T-helper 1 cell treated with Interleukin-12 subunit alpha and Interleukin-12 subunit beta and Interleukin-4 antibody, amounts not matched to agents 30 ng/mL and 1 ng/mL, for 36 hours (primary cell): ENCODE results near the gene VAMP2. TPM values are rescaled to one million over a fixed set of nuclear protein-coding genes. Genes with fewer than 3 reads are reported as not detected.

ENCODE experiments used
- intact Hi-C: fragments of 100-400 bp; cut with micrococcal nuclease; formaldehyde crosslinking; loops from one replicate; pipeline ENCODE4 v1.15.1; 2024
- total RNA-seq: library from RNA; stranded (reverse); gene quantifications from 2 replicates; pipeline ENCODE4 v1.2.3, GENCODE V29; 2022

The VAMP2 gene, protein sequence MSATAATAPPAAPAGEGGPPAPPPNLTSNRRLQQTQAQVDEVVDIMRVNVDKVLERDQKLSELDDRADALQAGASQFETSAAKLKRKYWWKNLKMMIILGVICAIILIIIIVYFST
- total RNA-seq, result 80.1 and 84.3 TPM in 2 replicates

DNA sequence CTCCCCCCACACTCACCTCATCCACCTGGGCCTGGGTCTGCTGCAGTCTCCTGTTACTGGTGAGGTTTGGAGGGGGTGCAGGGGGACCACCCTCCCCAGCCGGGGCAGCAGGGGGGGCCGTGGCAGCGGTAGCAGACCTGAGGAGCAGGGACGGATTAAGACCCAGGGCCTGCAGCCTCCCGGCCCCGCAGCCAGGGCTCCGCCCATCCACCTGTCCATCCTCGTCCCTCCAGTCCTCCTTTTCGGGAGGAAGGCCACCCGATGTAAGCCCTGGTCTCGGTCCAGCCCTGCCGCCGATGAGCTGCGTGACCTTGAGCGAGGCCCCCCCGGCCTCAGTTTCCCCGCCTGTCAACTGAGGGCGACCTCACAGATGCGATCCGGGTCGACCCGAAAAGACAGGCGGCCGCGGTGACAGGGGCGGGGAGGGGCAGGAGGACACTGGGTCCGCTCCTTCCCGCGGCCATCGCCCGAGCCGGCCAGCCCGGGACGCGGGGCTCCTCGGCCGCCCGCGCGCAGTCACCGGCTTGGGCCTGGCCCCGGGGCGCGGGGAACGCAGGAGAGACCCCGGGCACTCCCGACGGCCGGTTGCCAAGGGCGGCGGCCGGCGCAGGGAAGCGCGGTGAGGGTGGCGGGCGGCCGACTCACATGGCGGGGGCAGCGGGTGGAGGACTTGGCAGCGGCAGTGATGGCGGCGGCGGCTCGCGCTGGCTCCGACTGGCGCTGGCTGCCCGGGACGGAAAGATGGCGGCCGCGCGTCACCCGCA, at the start of gene VAMP2:
VAMP2 (minus strand) TSS at position 716 of the 764 bp plus-strand sequence; CDS start at position 647, 69 bp downstream.
- intact Hi-C loops, result no loop called here

- intact Hi-C loops, result loop anchor here (1.0 kb wide), 5 partner anchors 10 to 38 kb away; partner anchors contain the start of genes BORCS6 and PFAS
These were observed 48.2 kb upstream of the VAMP2 start for GRCh38 chr17:8210761-8211458.

DNA sequence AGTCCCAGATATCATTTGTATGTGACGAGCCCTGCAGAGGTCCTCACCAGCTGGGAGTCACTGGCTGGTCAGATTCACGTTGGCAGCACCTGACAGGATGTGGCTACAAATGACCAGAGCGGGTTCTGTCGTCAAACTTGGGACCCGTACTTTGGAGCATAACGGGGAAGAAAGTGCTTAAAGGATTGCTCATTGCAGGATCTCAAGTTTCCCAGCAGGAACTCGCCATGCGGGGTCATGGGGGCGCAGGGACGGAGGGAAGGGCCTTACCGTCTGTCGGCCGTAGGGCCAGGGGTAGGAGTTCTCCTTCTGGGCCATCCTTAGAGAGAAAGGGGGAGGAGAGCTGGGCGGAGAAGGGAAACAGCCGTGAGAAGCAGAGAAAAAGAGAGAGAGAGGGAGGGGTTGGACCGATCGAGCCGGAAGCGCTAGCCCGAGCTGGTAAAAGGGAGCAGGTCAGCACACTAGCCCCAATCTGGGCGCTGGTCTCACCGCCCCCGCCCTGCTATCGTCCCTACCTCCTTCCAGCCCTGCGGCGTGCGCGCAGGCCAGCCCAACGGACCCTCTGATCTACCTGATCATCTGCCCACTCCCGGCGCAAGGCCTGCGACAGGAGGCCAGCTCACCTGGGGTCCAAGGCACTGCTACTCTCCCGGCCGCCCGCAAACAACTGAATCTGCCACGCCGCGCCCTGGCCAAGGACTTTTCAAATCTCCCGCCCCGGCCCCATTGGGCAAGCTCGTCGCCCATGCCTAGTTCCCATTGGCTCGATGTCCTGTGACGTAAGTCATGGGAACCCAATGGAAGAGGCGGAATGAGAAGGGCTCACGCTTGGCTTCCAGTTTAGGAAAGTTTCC, 47.4 kb upstream of the VAMP2 start, which contains the start of gene AURKB:
AURKB (minus strand) TSS at position 669 of the 854 bp plus-strand sequence; CDS start at position 318, 351 bp downstream.
- intact Hi-C loops, result loop anchor here (1.0 kb wide), 5 partner anchors 10 to 39 kb away; partner anchors contain the start of genes BORCS6 and PFAS

- intact Hi-C loops, result no loop called here
These were observed 43.8 kb upstream of the VAMP2 start for GRCh38 chr17:8206536-8206935.

GRCh38 chr17:8204761-8205555, 42.2 kb upstream of the VAMP2 start:
- intact Hi-C loops, result no loop called here

DNA sequence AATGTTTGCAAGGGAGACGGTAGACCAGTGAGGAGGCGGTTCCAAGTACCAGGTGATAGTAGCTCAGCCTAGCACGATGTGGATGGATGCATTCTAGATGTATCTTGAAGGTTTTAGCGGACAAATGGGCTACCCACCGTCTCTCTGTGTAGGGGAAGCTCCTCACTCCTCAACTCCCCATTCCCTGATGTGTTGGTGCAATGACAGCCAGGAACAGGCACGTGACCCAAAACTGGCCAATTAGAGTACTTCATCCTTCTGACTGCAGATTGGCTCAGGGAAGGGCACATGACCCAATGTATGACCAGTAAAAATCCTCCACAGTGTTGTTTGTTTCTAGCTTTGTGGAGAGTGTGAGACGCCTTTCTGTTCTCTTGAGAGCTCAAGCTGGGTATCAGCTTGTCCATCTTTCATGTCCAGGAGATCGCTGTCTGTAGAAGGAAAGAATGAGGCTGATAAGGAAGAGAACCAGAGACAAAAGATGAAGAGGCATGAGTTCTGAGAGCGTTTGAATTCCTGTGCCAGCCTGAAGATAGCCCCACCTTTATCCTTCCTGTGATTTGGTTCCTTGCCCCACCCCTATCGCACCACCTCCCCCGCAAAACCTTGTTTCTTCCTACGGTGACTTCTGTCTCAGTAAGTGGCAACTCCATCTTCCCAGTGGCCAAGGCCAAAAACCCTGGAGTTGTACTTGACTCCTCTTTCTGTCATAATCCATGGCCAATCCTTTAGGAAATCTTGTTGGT, 29.5 kb upstream of the VAMP2 start:
- intact Hi-C loops, result loop anchor here (1.0 to 5.0 kb wide), 2 partner anchors 8 to 260 kb away; partner anchors contain the start of genes CNTROB and TRAPPC1

DNA sequence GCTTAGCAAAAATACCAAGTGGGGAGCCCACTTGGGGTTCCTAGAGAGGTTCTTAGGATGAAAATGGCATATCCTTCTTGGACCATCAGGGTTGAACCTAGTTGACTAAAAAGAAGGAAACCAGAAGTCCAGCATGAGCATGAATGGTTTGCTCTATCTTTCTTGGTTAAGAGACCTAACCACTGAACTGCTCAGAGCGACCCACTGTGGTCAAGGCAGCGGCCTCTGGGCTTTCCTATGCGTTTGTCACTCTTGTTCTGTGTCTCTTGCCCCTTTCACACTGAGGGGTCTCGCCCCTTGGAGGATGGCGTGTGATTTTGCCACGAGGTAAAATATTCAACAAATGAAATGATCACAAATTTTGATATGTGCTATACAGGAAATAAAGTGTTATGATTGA, 27.8 kb upstream of the VAMP2 start:
- intact Hi-C loops, result loop anchor here (1.0 to 5.0 kb wide), 4 partner anchors 20 to 258 kb away; partner anchors contain the start of genes AURKB, CNTROB, RANGRF and TRAPPC1

DNA sequence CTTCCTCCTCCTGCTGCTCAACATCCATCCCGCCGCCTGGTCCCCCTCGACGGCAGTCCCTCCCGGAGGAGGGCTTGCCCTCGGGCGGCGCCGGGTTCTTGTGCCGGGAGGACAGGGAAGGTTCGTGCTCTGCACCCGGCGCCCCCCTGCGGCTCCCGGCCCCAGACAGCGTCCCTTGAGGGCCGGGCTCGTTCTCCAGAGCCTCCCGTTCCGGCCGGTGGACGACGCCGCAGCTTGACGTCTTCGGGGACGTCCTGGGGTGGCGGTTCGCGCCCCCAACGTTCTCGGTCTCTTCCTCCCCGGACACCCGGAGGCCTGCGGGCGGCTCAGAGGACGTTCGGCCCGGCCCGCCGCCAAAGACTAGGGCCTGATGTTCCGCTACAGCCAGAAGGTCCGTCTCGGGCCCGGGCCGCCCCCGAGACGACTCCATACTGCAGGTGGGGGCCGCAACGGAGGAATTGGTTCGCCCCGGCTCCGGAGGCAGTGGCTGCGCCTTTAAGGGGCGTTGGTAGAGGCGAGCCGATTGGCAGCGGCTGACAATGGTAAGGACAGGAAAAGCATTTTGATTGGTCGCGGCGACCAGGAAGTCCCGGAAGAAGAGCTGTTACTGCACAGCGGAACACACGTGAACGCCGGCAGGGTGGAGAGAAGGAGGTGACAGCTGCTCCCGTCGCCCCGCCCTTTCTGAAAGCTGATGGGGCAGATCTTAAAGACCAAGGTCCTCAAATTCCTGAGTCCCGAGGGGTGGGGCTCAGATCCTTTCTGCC, 27.1 kb upstream of the VAMP2 start, which contains the start of gene BORCS6:
BORCS6 (minus strand) TSS at position 470 of the 767 bp plus-strand sequence; CDS start at position 430, 40 bp downstream.
- intact Hi-C loops, result loop anchor here (1.0 to 5.0 kb wide), 4 partner anchors 20 to 258 kb away; partner anchors contain the start of genes AURKB, CNTROB, RANGRF and TRAPPC1

DNA sequence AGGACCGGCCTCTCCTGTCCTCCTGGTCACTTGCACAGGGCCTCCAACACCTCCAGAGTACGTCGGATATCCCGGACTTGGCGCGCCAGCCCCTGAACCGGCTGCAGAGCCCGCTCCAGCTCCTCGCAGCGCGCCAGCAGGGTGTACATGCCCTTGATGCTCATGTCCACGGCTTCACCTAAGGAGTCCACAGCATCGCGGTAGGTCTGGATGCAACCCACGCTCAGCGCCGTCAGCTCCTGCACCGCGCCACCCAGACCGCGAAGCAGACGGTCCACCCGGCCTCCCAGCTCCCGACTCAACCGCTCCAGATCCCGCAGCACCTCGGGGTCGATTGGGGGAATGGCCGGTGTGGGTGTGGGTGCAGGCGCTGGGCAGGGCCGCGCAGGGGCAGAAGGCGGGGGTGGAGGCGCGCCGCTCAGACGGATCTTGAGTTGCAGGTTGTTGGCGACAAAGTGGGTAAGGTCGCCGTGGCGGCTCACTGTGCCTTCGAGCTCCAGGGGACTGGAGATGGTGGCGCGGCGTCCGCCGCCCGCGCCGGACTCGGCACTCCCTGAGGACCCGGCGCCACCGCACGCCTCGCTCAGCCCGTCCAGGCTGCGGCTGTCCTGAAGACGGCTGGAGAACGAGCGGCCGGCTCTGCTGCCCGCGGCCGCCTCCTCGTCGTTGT, 26.4 kb upstream of the VAMP2 start:
- intact Hi-C loops, result no loop called here

- intact Hi-C loops, result no loop called here
These were observed 25.6 kb upstream of the VAMP2 start for GRCh38 chr17:8188263-8188839.

GRCh38 chr17:8187517-8188262, 24.9 kb upstream of the VAMP2 start:
- intact Hi-C loops, result loop anchor here (1.0 kb wide), 8 partner anchors 13 to 113 kb away; partner anchors contain the start of gene SLC25A35

GRCh38 chr17:8186787-8187516, 24.2 kb upstream of the VAMP2 start:
- intact Hi-C loops, result loop anchor here (1.0 kb wide), 8 partner anchors 13 to 113 kb away; partner anchors contain the start of gene SLC25A35

- intact Hi-C loops, result no loop called here
These were observed 23.7 kb upstream of the VAMP2 start for GRCh38 chr17:8186446-8186786.

- intact Hi-C loops, result no loop called here
These were observed 23.1 kb upstream of the VAMP2 start for GRCh38 chr17:8185582-8186445.
